A549 (cell line): ENCODE data around the gene ARFGAP2. TPM values are rescaled to one million over a fixed set of nuclear protein-coding genes. Genes with fewer than 3 reads are reported as not detected.
"Not testable (repeated sequence)": the region's sequence is repeated elsewhere in the genome, so short reads cannot be mapped to it uniquely, and the experiment has no call there.

Source experiments
- ATAC-seq, 2 experiments: fragments of 200-7000 bp in 1 of 2; fragments of >200 bp in 1 of 2; cut with Nextera tagmentation in 1 of 2; cut with Tn5 transposase in 1 of 2; 3 replicates each; pipeline versions ENCODE4 v1.8.0 to v1.9.1; 2018 to 2020; ENCODE audit warnings: mild to moderate bottlenecking in 1 of 2, moderate library complexity in 1 of 2
- CTCF ChIA-PET: fragments of 300-600 bp; sonication (Branson Sonifier 250); formaldehyde crosslinking; extraction: SDS; loops from one replicate; lab custom pipeline; 2021; ENCODE audit warnings: antibody characterized with exemption, inconsistent platforms; lab: Yijun Ruan, JAX
- POLR2A ChIA-PET: fragments of 350-600 bp; formaldehyde crosslinking; extraction: SDS; loops from one replicate; lab custom pipeline; 2021; ENCODE audit warnings: antibody characterized with exemption, inconsistent platforms; lab: Yijun Ruan, JAX
- DNase-seq, 2 experiments: peaks; one replicate each; pipeline versions ENCODE4 v3.0.0 to v3.0.0-alpha.2; 2011 to 2016; ENCODE audit warnings: low read depth in 1 of 2, low spot score in 1 of 2
- FAIRE-seq: peaks from 2 replicates; lab custom pipeline; 2011; peaks lifted over from hg19 to GRCh38; lab: Jason Lieb, UNC
- H3K27ac ChIP-seq, 2 experiments: fragments of >200 bp; sonication (Bioruptor Twin); formaldehyde crosslinking; 3 replicates each; pipeline ENCODE4 v1.5.1; 2016 to 2017
- H3K4me1 ChIP-seq: fragments of >200 bp; sonication (Bioruptor Twin); formaldehyde crosslinking; 3 replicates; pipeline ENCODE4 v1.6.1; 2016
- H3K4me2 ChIP-seq: fragments of >200 bp; sonication (Bioruptor Twin); formaldehyde crosslinking; 3 replicates; pipeline ENCODE4 v1.6.1; 2016
- H3K4me3 ChIP-seq: fragments of >200 bp; sonication (Bioruptor Twin); formaldehyde crosslinking; 3 replicates; pipeline ENCODE4 v1.5.1; 2016
- H3K9me3 ChIP-seq: fragments of >200 bp; sonication (Bioruptor Twin); formaldehyde crosslinking; 3 replicates; pipeline ENCODE4 v1.6.1; 2016
- CEBPB ChIP-seq, 2 experiments: fragments of >200 bp in 1 of 2; sonication (Bioruptor Twin) in 1 of 2; formaldehyde crosslinking in 1 of 2; IDR thresholded peaks; 2 replicates each; pipeline ENCODE4 v1.6.1; 2012 to 2016
- CHD4 ChIP-seq: fragments of 200-600 bp; sonication (generic); IDR thresholded peaks from 2 replicates; pipeline ENCODE4 v1.6.1; 2016; ENCODE audit warnings: antibody characterized with exemption, mild to moderate bottlenecking, borderline replicate concordance
- ESRRA ChIP-seq: fragments of 150-350 bp; IDR thresholded peaks from 2 replicates; pipeline ENCODE4 v1.6.1; 2014; ENCODE audit warnings: mild to moderate bottlenecking, low read length, borderline replicate concordance
- FOSL2 ChIP-seq, 2 experiments: fragments of 450-650 bp in 1 of 2; fragments of >200 bp in 1 of 2; sonication (Bioruptor Twin) in 1 of 2; formaldehyde crosslinking; IDR thresholded peaks; 2 replicates each; pipeline versions ENCODE4 v1.5.0 to v1.6.1; 2016 to 2020; ENCODE audit warnings: mild to moderate bottlenecking in 1 of 2, moderate library complexity in 1 of 2
- HOXB13 ChIP-seq: fragments of 250-450 bp; sonication (Bioruptor Pico); IDR thresholded peaks from 2 replicates; pipeline ENCODE4 v1.5.0; 2020; ENCODE audit warnings: low read depth, mild to moderate bottlenecking, moderate library complexity
- JUNB ChIP-seq: fragments of >200 bp; sonication (Bioruptor Twin); formaldehyde crosslinking; IDR thresholded peaks from 2 replicates; pipeline ENCODE4 v1.6.1; 2016
- KDM5A ChIP-seq: fragments of 200-600 bp; sonication (generic); IDR thresholded peaks from 2 replicates; pipeline ENCODE4 v1.6.1; 2016; ENCODE audit warnings: antibody characterized with exemption, mild to moderate bottlenecking
- MYC ChIP-seq: IDR thresholded peaks from 2 replicates; pipeline ENCODE4 v1.6.1; 2012; ENCODE audit warnings: mild to moderate bottlenecking, inconsistent platforms, low read length, improper control_type of control experiment, borderline replicate concordance
- NFE2L2 ChIP-seq: fragments of 150-350 bp; conservative IDR thresholded peaks from 2 replicates; pipeline ENCODE4 v1.6.1; 2014; ENCODE audit warnings: low read length
- NPAS2 ChIP-seq: fragments of 250-450 bp; sonication (Bioruptor Pico); IDR thresholded peaks from 2 replicates; pipeline ENCODE4 v1.8.0; 2022; ENCODE audit warnings: mild to moderate bottlenecking, moderate library complexity, borderline replicate concordance
- NR3C1 ChIP-seq: fragments of >200 bp; sonication (Bioruptor Twin); formaldehyde crosslinking; IDR thresholded peaks from 3 replicates; pipeline ENCODE4 v1.6.1; 2017
- RAD21 ChIP-seq, 2 experiments: fragments of >200 bp in 1 of 2; sonication (Bioruptor Twin) in 1 of 2; formaldehyde crosslinking in 1 of 2; IDR thresholded peaks in 1 of 2; conservative IDR thresholded peaks in 1 of 2; 2 replicates in 1 of 2; 3 replicates in 1 of 2; pipeline ENCODE4 v1.6.1; 2012 to 2018; ENCODE audit warnings: inconsistent platforms in 1 of 2
- RARB ChIP-seq: fragments of 250-450 bp; sonication (Bioruptor Pico); IDR thresholded peaks from 2 replicates; pipeline ENCODE4 v1.8.0; 2021; ENCODE audit warnings: mild to moderate bottlenecking, moderate library complexity
- RCOR1 ChIP-seq: fragments of 150-350 bp; IDR thresholded peaks from 2 replicates; pipeline ENCODE4 v1.6.1; 2014; ENCODE audit warnings: antibody characterized with exemption, low read length, low read depth
- RFX5 ChIP-seq: fragments of 450-650 bp; IDR thresholded peaks from 2 replicates; pipeline ENCODE4 v1.7.1; 2014; ENCODE audit warnings: antibody characterized with exemption, mild to moderate bottlenecking, moderate library complexity
- ZC3H11A ChIP-seq: fragments of 450-650 bp; IDR thresholded peaks from 2 replicates; pipeline ENCODE4 v1.6.1; 2014; ENCODE audit warnings: antibody characterized with exemption, mild to moderate bottlenecking
- WGBS: methylation state at CpG from one replicate; pipeline ENCODE4 v1.1.6; 2017; ENCODE audit errors: missing lambda C conversion rate; 5-methylcytosine and 5-hydroxymethylcytosine counted together
- polyA plus RNA-seq, 4 experiments: library from polyadenylated mRNA; depleted of rRNA in 3 of 4; stranded (reverse); fragments of >200 nt; fragmentation: RNase III in 1 of 4; extraction: RNeasy Plus Mini Kit Qiagen cat#74134 plus additional on column Dnase treatment in 1 of 4; gene quantifications; 2 replicates in 3 of 4; 3 replicates in 1 of 4; pipeline ENCODE4 v1.2.3, GENCODE V29; 2011 to 2017
- TF ChIP-seq, protein P1 (sequence below): fragments of 200-600 bp; sonication (generic); IDR thresholded peaks from 2 replicates; pipeline ENCODE4 v1.6.1; 2016; ENCODE audit warnings: antibody characterized with exemption, mild to moderate bottlenecking, moderate library complexity
- TF ChIP-seq, protein P2 (sequence below): fragments of 250-450 bp; sonication (Bioruptor Pico); IDR thresholded peaks from 2 replicates; pipeline ENCODE4 v1.5.0; 2021; ENCODE audit warnings: mild to moderate bottlenecking, moderate library complexity, borderline replicate concordance

ARFGAP2 gene
- polyA plus RNA-seq, 2 of the 4 experiments (the other 2 are of a cell fraction) = 29.5 to 34.0 TPM

DNA sequence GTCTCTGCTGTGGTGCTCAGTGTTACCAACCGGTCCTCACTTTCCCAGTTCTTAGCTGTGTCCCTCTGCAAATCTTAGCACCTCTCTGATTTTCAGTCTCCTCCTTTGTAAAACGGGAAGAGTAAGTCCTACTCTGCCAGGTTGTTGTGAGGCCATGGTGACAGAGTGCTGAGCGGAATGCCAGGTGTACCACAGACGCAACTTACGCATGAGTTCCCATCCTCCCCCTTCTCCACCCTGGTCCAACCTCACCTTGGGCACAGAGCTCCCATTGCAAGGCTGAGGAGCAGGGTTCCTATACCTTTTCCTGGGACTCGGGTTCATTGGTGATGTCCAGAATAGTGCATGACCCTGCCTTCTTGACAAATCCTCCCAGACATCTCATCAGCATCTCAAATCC is 30.8 kb upstream of the ARFGAP2 start:
- CTCF ChIA-PET = interaction anchor here (0.5 to 2.4 kb wide), 11 partner anchors 9 to 298 kb away, joined by 3 to 8 read pairs (median 4); partner anchors contain the start of gene NR1H3
- 82% methylated on average over 6 of the region's 6 CpGs for WGBS

GRCh38 chr11:47206577-47206976 is 29.9 kb upstream of the ARFGAP2 start:
- not testable (repeated sequence) for FAIRE-seq, H3K27ac ChIP-seq
- 85% methylated on average over 5 of the region's 5 CpGs for whole genome bisulfite sequencing

More for the DNA sequence above, 30.8 kb upstream of the ARFGAP2 start:
- TF ChIP-seq KDM5A (no peak), RARB (CRISPR knock-in tag) (no peak), ESRRA (no peak), RFX5 (no peak), FOSL2 (IDR thresholded peaks at IDR 0.05) (no peak), FOSL2 (CRISPR knock-in tag; IDR thresholded peaks at IDR 0.05) (no peak), RCOR1 (no peak), MYC (no peak), HOXB13 (CRISPR knock-in tag) (no peak), RAD21 (conservative IDR thresholded peaks at IDR 0.05 in 1 of 2, IDR thresholded peaks at IDR 0.05 in 1 of 2) (no peak), NPAS2 (CRISPR knock-in tag) (no peak), NR3C1 (no peak), JUNB (no peak), NFE2L2 (no peak), CEBPB (IDR thresholded peaks at IDR 0.05) (no peak), CHD4 (no peak), ZC3H11A (no peak)
- TF ChIP-seq, protein P1, sequence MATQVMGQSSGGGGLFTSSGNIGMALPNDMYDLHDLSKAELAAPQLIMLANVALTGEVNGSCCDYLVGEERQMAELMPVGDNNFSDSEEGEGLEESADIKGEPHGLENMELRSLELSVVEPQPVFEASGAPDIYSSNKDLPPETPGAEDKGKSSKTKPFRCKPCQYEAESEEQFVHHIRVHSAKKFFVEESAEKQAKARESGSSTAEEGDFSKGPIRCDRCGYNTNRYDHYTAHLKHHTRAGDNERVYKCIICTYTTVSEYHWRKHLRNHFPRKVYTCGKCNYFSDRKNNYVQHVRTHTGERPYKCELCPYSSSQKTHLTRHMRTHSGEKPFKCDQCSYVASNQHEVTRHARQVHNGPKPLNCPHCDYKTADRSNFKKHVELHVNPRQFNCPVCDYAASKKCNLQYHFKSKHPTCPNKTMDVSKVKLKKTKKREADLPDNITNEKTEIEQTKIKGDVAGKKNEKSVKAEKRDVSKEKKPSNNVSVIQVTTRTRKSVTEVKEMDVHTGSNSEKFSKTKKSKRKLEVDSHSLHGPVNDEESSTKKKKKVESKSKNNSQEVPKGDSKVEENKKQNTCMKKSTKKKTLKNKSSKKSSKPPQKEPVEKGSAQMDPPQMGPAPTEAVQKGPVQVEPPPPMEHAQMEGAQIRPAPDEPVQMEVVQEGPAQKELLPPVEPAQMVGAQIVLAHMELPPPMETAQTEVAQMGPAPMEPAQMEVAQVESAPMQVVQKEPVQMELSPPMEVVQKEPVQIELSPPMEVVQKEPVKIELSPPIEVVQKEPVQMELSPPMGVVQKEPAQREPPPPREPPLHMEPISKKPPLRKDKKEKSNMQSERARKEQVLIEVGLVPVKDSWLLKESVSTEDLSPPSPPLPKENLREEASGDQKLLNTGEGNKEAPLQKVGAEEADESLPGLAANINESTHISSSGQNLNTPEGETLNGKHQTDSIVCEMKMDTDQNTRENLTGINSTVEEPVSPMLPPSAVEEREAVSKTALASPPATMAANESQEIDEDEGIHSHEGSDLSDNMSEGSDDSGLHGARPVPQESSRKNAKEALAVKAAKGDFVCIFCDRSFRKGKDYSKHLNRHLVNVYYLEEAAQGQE = no peak
- TF ChIP-seq, protein P2, sequence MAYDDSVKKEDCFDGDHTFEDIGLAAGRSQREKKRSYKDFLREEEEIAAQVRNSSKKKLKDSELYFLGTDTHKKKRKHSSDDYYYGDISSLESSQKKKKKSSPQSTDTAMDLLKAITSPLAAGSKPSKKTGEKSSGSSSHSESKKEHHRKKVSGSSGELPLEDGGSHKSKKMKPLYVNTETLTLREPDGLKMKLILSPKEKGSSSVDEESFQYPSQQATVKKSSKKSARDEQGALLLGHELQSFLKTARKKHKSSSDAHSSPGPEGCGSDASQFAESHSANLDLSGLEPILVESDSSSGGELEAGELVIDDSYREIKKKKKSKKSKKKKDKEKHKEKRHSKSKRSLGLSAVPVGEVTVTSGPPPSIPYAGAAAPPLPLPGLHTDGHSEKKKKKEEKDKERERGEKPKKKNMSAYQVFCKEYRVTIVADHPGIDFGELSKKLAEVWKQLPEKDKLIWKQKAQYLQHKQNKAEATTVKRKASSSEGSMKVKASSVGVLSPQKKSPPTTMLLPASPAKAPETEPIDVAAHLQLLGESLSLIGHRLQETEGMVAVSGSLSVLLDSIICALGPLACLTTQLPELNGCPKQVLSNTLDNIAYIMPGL = no peak
- peaks cover 10% of the 10 kb centered on the region for H3K4me1 ChIP-seq
- no peaks in the 10 kb centered on the region for H3K9me3 ChIP-seq
- POLR2A ChIA-PET = interaction anchor here (0.8 kb wide), 1 partner anchor 26 kb away, joined by 4 read pairs; no protein-coding TSS in a partner anchor
- H3K4me2 ChIP-seq = no peak overlapping the region
- H3K4me3 ChIP-seq = no peak overlapping the region
- ATAC-seq (no peak), DNase-seq (no peak), FAIRE-seq (no peak)
- no peak overlapping the region for H3K27ac ChIP-seq

More at GRCh38 chr11:47206577-47206976, 29.9 kb upstream of the ARFGAP2 start:
- ChIA-PET CTCF (interaction anchor here (0.9 to 2.4 kb wide), 5 partner anchors 17 to 53 kb away, joined by 4 to 8 read pairs (median 4); no protein-coding TSS in a partner anchor), POLR2A (interaction anchor here (1.4 kb wide), 1 partner anchor 8 kb away, joined by 11 read pairs; the partner anchor contains the start of gene DDB2)
- ATAC-seq, H3K4me3 ChIP-seq, H3K9me3 ChIP-seq, DNase-seq, H3K4me2 ChIP-seq, H3K4me1 ChIP-seq: not testable (repeated sequence)
